CD4-positive, alpha-beta T cell treated with Interleukin-17A for 4 hours (primary cell): ENCODE measurements around the gene OR4A5.
"Not testable (repeated sequence)": the region's sequence is repeated elsewhere in the genome, so short reads cannot be mapped to it uniquely, and the experiment has no call there.

ENCODE experiments used
- DNase-seq: peaks from one replicate; pipeline ENCODE4 v3.0.0-alpha.2; 2020; ENCODE audit warnings: mixed read lengths

The OR4A5 gene, protein sequence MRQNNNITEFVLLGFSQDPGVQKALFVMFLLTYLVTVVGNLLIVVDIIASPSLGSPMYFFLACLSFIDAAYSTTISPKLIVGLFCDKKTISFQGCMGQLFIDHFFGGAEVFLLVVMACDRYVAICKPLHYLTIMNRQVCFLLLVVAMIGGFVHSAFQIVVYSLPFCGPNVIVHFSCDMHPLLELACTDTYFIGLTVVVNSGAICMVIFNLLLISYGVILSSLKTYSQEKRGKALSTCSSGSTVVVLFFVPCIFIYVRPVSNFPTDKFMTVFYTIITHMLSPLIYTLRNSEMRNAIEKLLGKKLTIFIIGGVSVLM

DNA sequence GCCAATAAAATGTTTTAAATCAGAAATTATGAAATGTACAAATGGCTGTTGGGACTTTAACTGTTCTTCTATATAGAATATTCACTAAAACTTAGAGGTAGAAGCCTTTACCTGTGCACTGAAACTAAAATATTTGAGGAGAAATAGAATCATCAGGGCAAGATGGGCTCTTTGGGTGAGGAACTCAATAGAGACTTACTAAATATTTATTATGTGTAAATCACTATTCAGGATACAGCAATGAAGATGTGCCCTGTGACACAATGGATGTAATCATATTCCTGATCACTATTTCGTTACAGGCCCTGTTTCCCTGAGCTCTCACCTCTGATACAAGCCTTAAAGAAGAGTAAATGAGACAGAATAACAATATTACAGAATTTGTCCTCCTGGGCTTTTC lies at the start of gene OR4A5:
TSS of gene OR4A5 (plus strand) at position 301 of the 400 bp plus-strand sequence. CDS start at position 354, 53 bp downstream.
- not testable (repeated sequence) for DNase-seq

- DNase-seq, result not testable (repeated sequence)
Measured at GRCh38 chr11:54720094-54720493, 13.5 kb downstream of the OR4A5 start.
